RCC 7860 (cell line): Measurements from ENCODE around the gene C16orf86.

ENCODE experiments used
- DNase-seq: peaks from one replicate; pipeline ENCODE4 v3.0.0-alpha.2; 2015; ENCODE audit warnings: low spot score
- FAIRE-seq: peaks from 2 replicates; lab custom pipeline; 2012; peaks lifted over from hg19 to GRCh38; lab: Jason Lieb, UNC

C16orf86 gene

GRCh38 chr16:67666559-67667452 lies at the start of gene C16orf86, which contains the start of gene ENKD1:
Gene C16orf86, plus strand, starts transcription at chr16:67666814. Its CDS starts 157 bp downstream, at chr16:67666971.
Gene ENKD1, minus strand, starts transcription at chr16:67666750. Its CDS starts 308 bp downstream, at chr16:67666442.
- FAIRE-seq (no peak), DNase-seq (peak; percentile 58)

DNA sequence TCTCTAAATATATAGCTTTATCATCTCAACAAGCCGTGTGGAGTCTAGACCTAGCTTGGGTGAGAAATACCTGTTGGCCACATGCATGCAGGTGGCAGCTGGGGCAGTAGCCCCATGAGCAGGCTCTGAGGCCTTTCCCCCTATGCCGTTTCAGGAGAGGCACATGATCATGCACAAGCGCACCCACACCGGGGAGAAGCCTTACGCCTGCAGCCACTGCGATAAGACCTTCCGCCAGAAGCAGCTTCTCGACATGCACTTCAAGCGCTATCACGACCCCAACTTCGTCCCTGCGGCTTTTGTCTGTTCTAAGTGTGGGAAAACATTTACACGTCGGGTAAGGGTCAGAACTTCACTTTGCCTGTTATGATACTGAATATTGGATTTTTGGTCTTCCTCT lies 38.4 kb upstream of the C16orf86 start:
- DNase-seq (no peak), FAIRE-seq (no peak)

DNA sequence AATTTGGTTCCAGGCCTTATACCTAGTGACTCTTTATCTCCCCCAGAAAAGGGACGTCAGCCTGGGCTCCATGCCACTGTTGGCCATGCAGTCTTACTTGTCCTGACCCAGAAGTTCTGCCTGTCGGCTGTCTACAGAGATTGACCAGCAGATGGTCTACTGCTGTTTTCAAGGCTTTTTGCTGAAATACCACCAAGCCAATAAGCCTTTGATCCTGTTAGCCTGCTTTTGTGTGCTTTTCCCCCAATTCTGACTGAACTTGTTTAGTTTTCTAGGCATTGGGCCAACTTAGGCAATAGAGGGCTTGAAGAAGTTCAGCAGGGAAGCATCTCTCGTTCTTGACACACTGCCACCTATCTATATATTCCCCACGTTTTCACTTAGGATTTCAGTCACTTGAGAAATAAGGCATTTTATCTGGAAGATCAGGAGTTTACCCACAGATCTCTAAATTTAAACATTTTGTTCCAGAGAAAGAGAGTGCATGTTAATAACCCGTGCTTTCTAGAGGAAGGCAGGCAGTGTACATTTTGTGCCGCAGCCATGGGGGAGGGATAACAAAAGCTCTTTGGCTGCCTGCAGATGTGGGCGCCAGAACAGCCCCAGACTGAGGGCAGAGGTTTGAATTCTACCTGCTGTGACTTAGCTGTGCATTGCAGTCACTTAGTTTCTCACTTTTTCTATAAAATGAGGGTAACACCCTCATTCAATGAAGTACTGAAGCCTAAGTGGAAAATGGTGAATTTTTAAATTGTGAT lies 34.0 kb upstream of the C16orf86 start:
- no peak for DNase-seq
- FAIRE-seq = no peak

- FAIRE-seq = no peak
Measured at GRCh38 chr16:67636713-67637112, 29.9 kb upstream of the C16orf86 start.

GRCh38 chr16:67637625-67638024 lies 29.0 kb upstream of the C16orf86 start:
- DNase-seq (no peak), FAIRE-seq (no peak)

More at GRCh38 chr16:67636713-67637112, 29.9 kb upstream of the C16orf86 start:
- no peak for DNase-seq

DNA sequence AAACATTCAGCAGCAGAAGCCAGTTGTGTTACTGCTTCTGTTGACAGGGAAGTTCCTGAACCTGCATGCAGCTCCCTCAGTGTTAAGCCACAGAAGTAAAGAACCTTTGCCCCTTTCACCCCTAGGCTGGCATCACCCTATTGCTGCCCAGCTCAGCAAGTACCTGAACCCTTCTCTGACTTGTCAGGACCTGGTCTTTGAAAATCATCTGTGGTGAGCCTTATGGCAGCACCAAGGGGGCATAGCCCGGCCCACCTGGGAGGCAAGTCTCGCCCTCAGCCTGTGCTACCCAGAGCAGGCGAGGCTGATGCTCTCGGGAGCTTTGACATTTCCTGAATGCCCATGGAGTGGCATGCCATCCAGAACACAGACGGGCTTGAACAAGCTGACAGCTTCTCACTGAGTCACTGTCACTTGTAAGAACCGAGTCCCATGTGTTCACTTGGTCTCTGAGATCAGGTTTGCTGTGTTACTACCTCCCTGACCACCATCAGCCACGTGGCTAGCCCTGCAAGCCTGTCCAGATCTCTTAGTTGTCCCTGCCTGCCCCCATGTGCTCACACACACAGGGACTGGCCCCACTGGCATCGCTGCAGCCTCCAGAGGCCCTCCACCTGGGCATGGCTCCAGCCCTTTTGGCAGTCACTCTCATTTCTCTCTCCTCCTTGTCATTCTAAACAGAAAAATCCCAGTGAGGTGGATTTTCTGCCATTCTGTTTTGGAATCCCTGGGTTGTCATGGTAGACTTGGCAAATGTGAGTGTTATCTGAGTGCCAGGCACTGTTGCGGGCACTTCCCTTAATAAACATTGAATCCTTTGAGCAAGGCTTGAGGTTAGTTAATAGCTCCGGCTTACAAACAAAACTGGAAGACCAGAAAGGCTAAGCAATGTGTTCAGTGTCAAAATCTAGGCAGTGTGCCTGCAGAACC lies 24.6 kb upstream of the C16orf86 start:
- no peak for DNase-seq
- FAIRE-seq = no peak

DNA sequence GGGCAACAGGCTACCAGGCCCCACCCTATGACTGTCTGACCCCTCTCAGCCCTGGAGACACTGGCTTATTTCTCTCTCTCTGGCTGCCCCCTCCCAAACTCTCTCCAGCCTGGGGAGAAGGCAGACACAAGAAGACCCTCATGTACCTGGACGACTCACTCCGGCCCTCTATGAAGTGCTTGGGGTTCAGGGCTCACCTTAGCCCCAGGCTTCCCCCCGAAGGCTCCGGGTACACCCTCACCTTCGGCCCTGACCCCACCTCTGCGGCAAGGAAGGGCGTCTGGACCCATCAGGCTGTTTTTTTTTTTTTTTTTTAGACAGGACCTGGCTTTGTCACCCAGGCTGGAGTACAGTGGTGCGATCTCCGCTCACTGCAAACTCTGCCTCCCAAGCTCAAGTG lies 22.6 kb upstream of the C16orf86 start:
- DNase-seq = no peak
- FAIRE-seq = no peak

GRCh38 chr16:67645397-67646121 lies 21.1 kb upstream of the C16orf86 start:
- no peak for FAIRE-seq

DNA sequence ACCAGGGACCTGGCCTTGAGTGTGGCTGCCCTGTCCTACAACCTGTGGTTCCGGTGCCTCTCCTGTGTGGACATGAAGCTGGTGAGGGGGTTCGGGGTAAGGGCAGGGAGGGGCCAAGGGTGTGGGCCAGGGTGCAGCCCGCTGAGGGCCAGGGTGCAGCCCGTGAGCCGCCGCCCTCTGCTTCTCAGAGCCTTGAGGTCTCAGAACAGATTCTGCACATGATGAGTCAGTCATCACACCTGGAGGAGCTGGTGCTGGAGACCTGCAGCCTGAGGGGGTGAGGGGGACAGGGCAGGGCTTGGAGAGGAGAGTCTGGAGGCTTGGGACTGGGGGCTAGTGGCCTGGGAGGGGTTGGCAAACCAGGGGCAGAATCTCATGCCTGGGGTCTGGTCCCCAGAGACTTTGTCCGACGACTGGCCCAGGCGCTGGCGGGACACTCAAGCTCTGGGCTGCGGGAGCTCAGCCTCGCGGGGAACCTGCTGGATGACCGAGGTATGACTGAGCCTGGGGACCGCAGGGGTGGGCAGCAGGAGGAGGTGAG lies 19.4 kb upstream of the C16orf86 start:
- DNase-seq (no peak), FAIRE-seq (no peak)

More at GRCh38 chr16:67645397-67646121, 21.1 kb upstream of the C16orf86 start:
- DNase-seq = no peak

DNA sequence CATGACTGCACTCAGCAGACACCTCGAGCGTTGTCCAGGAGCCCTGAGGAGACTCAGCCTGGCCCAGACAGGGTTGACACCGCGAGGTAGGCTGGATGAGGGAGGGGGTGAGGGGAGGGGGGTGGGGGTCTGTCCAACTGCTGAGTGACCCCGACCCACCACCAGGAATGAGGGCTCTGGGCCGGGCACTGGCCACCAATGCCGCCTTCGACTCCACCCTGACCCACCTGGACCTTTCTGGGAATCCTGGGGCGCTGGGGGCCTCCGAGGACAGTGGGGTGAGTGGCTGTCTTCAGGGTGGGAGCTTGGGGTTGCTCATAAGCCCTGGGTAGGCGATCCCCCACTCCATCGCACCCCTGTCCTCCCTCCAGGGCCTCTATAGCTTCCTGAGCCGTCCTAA lies 18.9 kb upstream of the C16orf86 start:
- no peak for DNase-seq
- FAIRE-seq = no peak

DNA sequence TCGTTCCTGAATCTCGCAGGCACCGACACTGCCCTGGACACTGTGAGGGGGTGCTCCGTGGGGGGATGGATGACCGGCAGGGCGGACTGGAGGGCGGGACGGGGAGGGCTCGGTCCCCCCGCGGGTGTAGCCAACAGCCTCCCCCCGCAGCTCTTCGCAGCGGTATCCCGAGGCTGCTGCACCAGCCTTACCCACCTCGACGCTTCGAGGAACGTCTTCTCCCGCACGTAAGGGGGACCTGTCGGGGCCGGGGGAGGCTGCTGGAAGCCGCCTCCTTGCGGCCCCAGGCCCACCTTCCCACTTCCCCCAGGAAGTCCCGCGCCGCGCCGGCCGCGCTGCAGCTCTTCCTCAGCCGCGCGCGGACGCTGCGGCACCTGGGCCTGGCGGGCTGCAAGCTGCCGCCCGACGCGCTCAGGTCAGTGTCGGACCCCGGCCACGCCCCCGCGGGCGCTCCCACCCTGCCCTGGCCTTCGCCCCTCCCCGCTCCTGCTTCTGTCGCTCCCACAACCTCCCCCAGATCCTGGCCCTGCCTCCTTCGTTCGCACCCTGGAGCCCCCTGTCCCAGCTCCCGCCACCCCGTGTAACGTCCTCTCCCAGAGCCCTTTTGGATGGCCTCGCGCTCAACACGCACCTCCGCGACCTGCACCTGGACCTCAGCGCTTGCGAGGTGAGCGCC lies 18.4 kb upstream of the C16orf86 start:
- DNase-seq (no peak), FAIRE-seq (no peak)

DNA sequence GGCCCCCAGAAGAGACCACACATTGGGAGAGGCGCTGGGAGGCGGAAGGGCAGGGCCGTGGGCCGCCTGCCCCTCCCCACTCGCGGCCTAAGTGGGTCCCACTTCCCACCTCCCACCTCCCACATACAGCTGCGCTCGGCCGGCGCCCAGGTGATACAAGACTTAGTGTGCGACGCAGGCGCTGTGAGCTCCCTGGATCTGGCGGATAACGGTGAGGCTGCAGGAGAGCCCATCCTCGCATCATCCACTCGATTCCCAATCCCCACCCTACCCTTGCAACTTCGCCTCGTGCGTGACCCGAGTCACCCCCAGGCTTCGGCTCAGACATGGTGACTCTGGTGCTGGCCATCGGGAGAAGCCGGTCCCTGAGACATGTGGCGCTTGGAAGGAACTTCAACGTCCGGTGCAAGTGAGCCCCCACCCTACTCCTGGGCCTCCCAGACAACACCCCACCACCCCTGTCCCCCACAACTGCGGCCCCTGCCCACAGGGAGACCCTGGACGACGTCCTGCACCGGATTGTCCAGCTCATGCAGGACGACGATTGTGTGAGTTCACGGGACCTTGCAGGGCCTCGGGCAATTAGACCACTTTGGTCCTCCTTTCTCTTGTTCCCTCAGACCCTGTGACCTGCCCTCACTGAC lies 17.7 kb upstream of the C16orf86 start:
- no peak for FAIRE-seq
- DNase-seq = no peak

- DNase-seq (no peak), FAIRE-seq (no peak)
Measured at GRCh38 chr16:67649494-67649931, 17.1 kb upstream of the C16orf86 start.

DNA sequence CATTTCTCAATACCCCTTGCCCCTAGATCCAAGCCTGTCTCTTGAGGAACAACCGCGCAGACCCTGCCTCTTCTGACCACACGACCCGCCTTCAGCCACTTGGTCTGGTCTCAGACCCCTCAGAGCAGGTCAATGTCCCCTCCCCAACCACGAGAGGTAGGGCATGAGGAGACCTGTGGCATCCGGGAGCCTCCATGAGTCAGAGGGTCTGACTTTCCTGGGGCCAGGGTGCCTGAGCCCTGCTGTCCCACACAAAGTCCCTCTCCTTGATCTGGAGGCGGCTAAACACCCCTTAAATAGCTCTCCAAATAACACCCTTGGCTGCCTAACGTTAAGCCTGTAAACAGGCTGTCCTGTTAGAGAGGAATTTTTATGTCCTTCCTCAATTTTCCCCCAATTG lies 16.6 kb upstream of the C16orf86 start:
- DNase-seq (no peak), FAIRE-seq (no peak)

- no peak for DNase-seq
- FAIRE-seq = no peak
Measured at GRCh38 chr16:67651039-67651438, 15.6 kb upstream of the C16orf86 start.

- DNase-seq = no peak
- no peak for FAIRE-seq
Measured at GRCh38 chr16:67651847-67652246, 14.8 kb upstream of the C16orf86 start.

DNA sequence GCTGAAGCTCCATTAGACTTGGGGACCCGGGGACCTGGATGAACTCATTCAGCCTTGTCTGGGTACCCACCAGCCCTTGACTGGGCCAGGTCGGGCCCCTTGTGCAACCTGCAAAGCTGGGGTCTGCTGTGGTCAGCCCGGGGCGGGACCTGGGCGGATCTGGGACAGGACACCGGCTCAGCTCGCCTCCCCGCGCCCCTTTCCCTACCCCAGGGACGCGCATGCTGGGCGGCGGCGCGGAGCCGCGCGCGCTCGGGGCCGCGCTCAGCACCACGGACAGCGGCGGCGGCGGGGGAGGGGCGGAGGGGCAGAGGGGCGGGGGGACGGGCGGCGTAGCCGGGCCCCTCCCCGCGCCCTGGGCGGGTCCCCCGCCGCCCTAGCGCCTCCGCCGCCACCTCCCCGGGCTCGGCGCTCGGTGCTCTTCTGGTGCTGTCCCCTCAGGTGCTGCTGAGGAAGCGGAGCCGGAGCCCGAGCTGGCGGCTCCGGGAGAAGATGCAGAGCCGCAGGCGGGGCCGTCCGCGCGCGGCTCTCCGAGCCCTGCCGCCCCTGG lies 14.0 kb upstream of the C16orf86 start:
- no peak for DNase-seq
- FAIRE-seq = no peak

GRCh38 chr16:67653128-67653788 lies 13.4 kb upstream of the C16orf86 start:
- no peak for FAIRE-seq
- peak; percentile 6 for DNase-seq
